IMR-90 (cell line): ENCODE data around the gene LRRC4C. TPM values are rescaled to one million over a fixed set of nuclear protein-coding genes. Genes with fewer than 3 reads are reported as not detected.

Experiments
- ATAC-seq: fragments of 200-7000 bp; cut with Tn5 transposase; 2 replicates; pipeline ENCODE4 v1.9.1; 2020; ENCODE audit warnings: low read depth, mild to moderate bottlenecking, moderate library complexity
- BruUV-seq: library from RNA; stranded (reverse); fragments of 400-500 nt; replicated peaks from 2 replicates; lab custom pipeline; 2021; lab: Mats Ljungman, UMichigan
- CTCF ChIA-PET: fragments of 300-600 bp; formaldehyde crosslinking; extraction: SDS; loops from one replicate; lab custom pipeline; 2021; ENCODE audit warnings: antibody characterized with exemption; lab: Yijun Ruan, JAX
- POLR2A ChIA-PET: fragments of 300-600 bp; sonication (Branson Sonifier 250); formaldehyde crosslinking; loops from one replicate; lab custom pipeline; 2022; ENCODE audit warnings: antibody characterized with exemption; ENCODE audit not compliant: unreplicated experiment; lab: Charles Lee
- DNase-seq: peaks from one replicate; pipeline ENCODE4 v3.0.0; 2013
- H2AFZ ChIP-seq: replicated peaks from 2 replicates; pipeline ENCODE3; 2013; ENCODE audit warnings: low read length, mild to moderate bottlenecking; ENCODE audit not compliant: poor library complexity
- H2AK5ac ChIP-seq: 2 replicates; pipeline ENCODE4 v1.6.1; 2013; ENCODE audit warnings: low read depth, low read length, inconsistent platforms
- H2AK9ac ChIP-seq: replicated peaks from 2 replicates; pipeline ENCODE3; 2013; ENCODE audit warnings: mild to moderate bottlenecking, low read depth, low read length, moderate library complexity; ENCODE audit not compliant: poor library complexity
- H2BK120ac ChIP-seq: 2 replicates; pipeline ENCODE4 v1.6.1; 2013; ENCODE audit warnings: low read depth, low read length, inconsistent platforms
- H2BK15ac ChIP-seq: 3 replicates; pipeline ENCODE4 v1.6.1; 2013; ENCODE audit warnings: low read depth, low read length, inconsistent platforms
- H2BK20ac ChIP-seq: 2 replicates; pipeline ENCODE4 v1.6.1; 2013; ENCODE audit warnings: low read depth, mild to moderate bottlenecking, inconsistent platforms, low read length, moderate library complexity
- H2BK5ac ChIP-seq: 2 replicates; pipeline ENCODE4 v1.6.1; 2013; ENCODE audit warnings: mild to moderate bottlenecking, low read depth, low read length, inconsistent platforms; ENCODE audit not compliant: poor library complexity, severe bottlenecking
- H3K14ac ChIP-seq: replicated peaks from 2 replicates; pipeline ENCODE4 v1.6.1; 2013; ENCODE audit warnings: low read depth, low read length, inconsistent platforms
- H3K18ac ChIP-seq: 2 replicates; pipeline ENCODE4 v1.6.1; 2013; ENCODE audit warnings: low read depth, low read length, control low read depth
- H3K23ac ChIP-seq: 2 replicates; pipeline ENCODE4 v1.6.1; 2013; ENCODE audit warnings: low read depth, low read length, inconsistent platforms
- H3K27ac ChIP-seq: 2 replicates; pipeline ENCODE4 v1.5.1; 2013; ENCODE audit warnings: mild to moderate bottlenecking, control low read depth, low read length; ENCODE audit not compliant: insufficient read depth
- H3K27me3 ChIP-seq: 2 replicates; pipeline ENCODE4 v1.6.1; 2013; ENCODE audit warnings: low read length; ENCODE audit not compliant: control insufficient read depth, insufficient read depth
- H3K36me3 ChIP-seq: 2 replicates; pipeline ENCODE4 v1.6.1; 2013; ENCODE audit warnings: low read length, mixed read lengths; ENCODE audit not compliant: control insufficient read depth, insufficient read depth
- H3K4ac ChIP-seq: 2 replicates; pipeline ENCODE4 v1.6.1; 2013; ENCODE audit warnings: low read depth, low read length, inconsistent platforms
- H3K4me1 ChIP-seq: 2 replicates; pipeline ENCODE4 v1.6.1; 2013; ENCODE audit warnings: low read length, mixed read lengths; ENCODE audit not compliant: control insufficient read depth, insufficient read depth
- H3K4me2 ChIP-seq: 2 replicates; pipeline ENCODE4 v1.6.1; 2013; ENCODE audit warnings: low read depth, mild to moderate bottlenecking, control low read depth, low read length, moderate library complexity
- H3K4me3 ChIP-seq: 2 replicates; pipeline ENCODE4 v1.5.1; 2013; ENCODE audit warnings: low read depth, mild to moderate bottlenecking, control low read depth, low read length, moderate library complexity; ENCODE audit not compliant: insufficient read depth
- H3K56ac ChIP-seq: 2 replicates; pipeline ENCODE4 v1.6.1; 2013; ENCODE audit warnings: low read length, inconsistent platforms; ENCODE audit not compliant: insufficient read depth; ENCODE audit errors: extremely low read depth
- H3K79me1 ChIP-seq, 2 experiments: 2 replicates each; pipeline ENCODE4 v1.6.1; 2013; ENCODE audit warnings: low read length in 2 of 2, inconsistent platforms in 1 of 2, low read depth in 1 of 2
- H3K9ac ChIP-seq: 2 replicates; pipeline ENCODE4 v1.6.1; 2013; ENCODE audit warnings: low read depth, low read length, control low read depth
- H3K9me1 ChIP-seq: 2 replicates; pipeline ENCODE4 v1.6.1; 2013; ENCODE audit warnings: low read length, inconsistent platforms; ENCODE audit not compliant: insufficient read depth
- H3K9me3 ChIP-seq: 2 replicates; pipeline ENCODE4 v1.6.1; 2013; ENCODE audit warnings: low read length; ENCODE audit not compliant: control insufficient read depth, insufficient read depth
- H4K20me1 ChIP-seq: 2 replicates; pipeline ENCODE4 v1.6.1; 2013; ENCODE audit warnings: low read length, inconsistent platforms; ENCODE audit not compliant: insufficient read depth
- H4K5ac ChIP-seq: 2 replicates; pipeline ENCODE4 v1.6.1; 2013; ENCODE audit warnings: mild to moderate bottlenecking, low read depth, low read length, control low read depth
- H4K8ac ChIP-seq, 2 experiments: 2 replicates each; pipeline ENCODE4 v1.6.1; 2013; ENCODE audit warnings: low read depth in 2 of 2, low read length in 2 of 2, control low read depth in 1 of 2, inconsistent platforms in 1 of 2
- H4K91ac ChIP-seq: 2 replicates; pipeline ENCODE4 v1.6.1; 2013; ENCODE audit warnings: low read depth, low read length, inconsistent platforms; ENCODE audit not compliant: insufficient read depth
- NFE2L2 ChIP-seq: fragments of 150-350 bp; IDR thresholded peaks from 2 replicates; pipeline ENCODE4 v1.6.1; 2016; ENCODE audit warnings: low read depth, mild to moderate bottlenecking, low read length
- SMC3 ChIP-seq: fragments of 150-350 bp; IDR thresholded peaks from 2 replicates; pipeline ENCODE4 v1.6.1; 2016; ENCODE audit warnings: low read depth, mild to moderate bottlenecking, antibody characterized with exemption, low read length, moderate library complexity
- WGBS, 2 experiments: methylation state at CpG; one replicate each; pipeline versions ENCODE4 v1.1.5 to v1.1.7; 2013; ENCODE audit warnings: missing lambda C conversion rate in 2 of 2; ENCODE audit not compliant: insufficient read length in 1 of 2; ENCODE audit errors: extremely low coverage in 2 of 2; 5-methylcytosine and 5-hydroxymethylcytosine counted together
- dilution Hi-C: fragments of 300-500 bp; cut with HindIII; formaldehyde crosslinking; loops from one replicate; pipeline ENCODE4 v1.14.3; 2018; ENCODE audit warnings: low sequenced_read_pairs; ENCODE audit not compliant: unreplicated experiment
- in situ Hi-C: fragments of 300-500 bp; cut with MboI; formaldehyde crosslinking; loops from 3 replicates; pipeline ENCODE4 v1.14.3; 2019; ENCODE audit warnings: low sequenced_read_pairs, inconsistent platforms, mixed read lengths
- intact Hi-C: fragments of 100-400 bp; cut with micrococcal nuclease; formaldehyde crosslinking; loops from 2 replicates; pipeline ENCODE4 v1.10.0; 2022
- polyA plus RNA-seq, 3 experiments: library from polyadenylated mRNA; depleted of rRNA; stranded (reverse); fragments of >200 nt; gene quantifications; 2 replicates each; pipeline ENCODE4 v1.2.3, GENCODE V29; 2012; ENCODE audit warnings: low replicate concordance in 1 of 3
- total RNA-seq: library from RNA; depleted of rRNA; stranded (reverse); fragments of >200 nt; gene quantifications from 2 replicates; pipeline ENCODE4 v1.2.3, GENCODE V29; 2012

LRRC4C gene
- total and polyA plus RNA-seq, 2 of the 4 experiments (the other 2 are of a cell fraction), result under 0.01 to 0.03 TPM

- no peak overlapping the region for H3K9ac ChIP-seq
- TF ChIP-seq NFE2L2 (no peak), SMC3 (no peak)
- no peak overlapping the region for H3K23ac ChIP-seq
- no peak overlapping the region for H4K91ac ChIP-seq
- H3K14ac ChIP-seq, result no peak overlapping the region
- no peaks in the 10 kb centered on the region for H3K36me3 ChIP-seq
- POLR2A ChIA-PET, result no interaction called here
- no peak overlapping the region for H4K8ac ChIP-seq
- H2AK9ac ChIP-seq, result no peak overlapping the region
- H3K4me2 ChIP-seq, result no peak overlapping the region
- H3K9me3 ChIP-seq, result no peaks in the 10 kb centered on the region
- 0% methylated on average over 2 of the region's 4 CpGs; no CpG with 5 or more reads in 1 of the 2 experiments for WGBS, 2 experiments
- no TSS peak for BruUV-seq
- no peaks in the 10 kb centered on the region for H3K9me1 ChIP-seq
- intact Hi-C loops (no loop called here), in situ Hi-C loops (no loop called here), dilution Hi-C loops (no loop called here)
- no peak overlapping the region for H4K5ac ChIP-seq
- CTCF ChIA-PET, result no interaction called here
- H3K56ac ChIP-seq, result no peak overlapping the region
- H3K4me1 ChIP-seq, result no peaks in the 10 kb centered on the region
- H2BK20ac ChIP-seq, result no peak overlapping the region
- ATAC-seq, result no peak
- DNase-seq, result no peak
- no peak overlapping the region for H2BK120ac ChIP-seq
- no peak overlapping the region for H2BK15ac ChIP-seq
- H2AK5ac ChIP-seq, result no peak overlapping the region
- no peak overlapping the region for H3K27ac ChIP-seq
- no peak overlapping the region for H2AFZ ChIP-seq
- no peak overlapping the region for H3K18ac ChIP-seq
- no peaks in the 10 kb centered on the region for H3K27me3 ChIP-seq
- no peak overlapping the region for H3K4ac ChIP-seq
- H3K4me3 ChIP-seq, result no peak overlapping the region
- H3K79me1 ChIP-seq, result no peaks in the 10 kb centered on the region
- H4K20me1 ChIP-seq, result no peaks in the 10 kb centered on the region
- H2BK5ac ChIP-seq, result no peak overlapping the region
These were observed 59.3 kb downstream of the LRRC4C start for GRCh38 chr11:41400124-41400523.
